Measurements from ENCODE around the gene ITGA2B. TPM values are rescaled to one million over a fixed set of nuclear protein-coding genes. Genes with fewer than 3 reads are reported as not detected.
"Not testable (repeated sequence)": the region's sequence is repeated elsewhere in the genome, so short reads cannot be mapped to it uniquely, and the experiment has no call there.

Gene ITGA2B
- total RNA-seq, 1 experiment from 2014 or later, result 8.3 TPM

DNA sequence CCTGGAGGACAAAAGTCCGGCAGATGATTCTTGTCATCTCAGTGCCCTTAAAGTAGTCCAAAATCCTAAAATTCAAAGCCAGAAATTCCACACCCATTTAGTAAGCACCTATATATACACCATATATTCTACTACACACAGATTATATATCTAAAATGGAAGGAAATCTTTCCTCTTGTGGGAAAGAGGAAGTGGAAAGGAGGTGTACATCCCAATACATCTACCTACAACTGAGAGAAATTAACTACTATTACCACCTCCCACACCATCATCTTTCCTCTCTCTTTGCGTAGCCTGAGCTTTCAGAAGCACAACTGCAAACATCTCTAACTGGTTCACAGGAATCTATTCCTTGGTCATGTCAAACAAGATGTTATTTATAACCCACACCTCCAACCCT, 5.4 kb upstream of the ITGA2B start:
- no peak overlapping the region for H3K4ac ChIP-seq (ENCODE audit: low read depth, low read length)
- H3K9ac ChIP-seq (ENCODE audit: extremely low read depth, insufficient read length, low read length), result no peak overlapping the region
- H2AFZ ChIP-seq (ENCODE audit: low read length), result no peak overlapping the region
- no peak overlapping the region for H2BK15ac ChIP-seq (ENCODE audit: low read depth, low read length)
- H2BK20ac ChIP-seq (ENCODE audit: low read depth, low read length, poor library complexity, severe bottlenecking), result no peak overlapping the region
- H3K27me3 ChIP-seq (ENCODE audit: insufficient read depth, low read length), result no peaks in the 10 kb centered on the region
- WGBS (ENCODE audit: extremely low coverage, insufficient read length, low lambda C conversion rate), result no CpG with 5 or more reads among the region's 2 CpGs
- no peaks in the 10 kb centered on the region for H4K20me1 ChIP-seq (ENCODE audit: control insufficient read depth, insufficient read depth, insufficient read length)
- no peak overlapping the region for H3K4me2 ChIP-seq (ENCODE audit: insufficient read depth, insufficient read length, low read length)
- peak; percentile 3 for DNase-seq
- H2BK5ac ChIP-seq (ENCODE audit: insufficient read length, low read length), result no peak overlapping the region
- 0 out of 7 replicates have a peak overlapping the region, but pooled peaks of 1 of the 3 experiments have one; percentile 64 for H3K27ac Mint-ChIP-seq
- H3K4me3 Mint-ChIP-seq, result no peak overlapping the region
- no peak overlapping the region for H2BK12ac ChIP-seq (ENCODE audit: insufficient read length, low read depth, low read length)
- H3K18ac ChIP-seq (ENCODE audit: insufficient read length, low read depth, low read length), result no peak overlapping the region
- no peak overlapping the region for H4K91ac ChIP-seq (ENCODE audit: insufficient read length, low read depth, low read length)
- H3K56ac ChIP-seq (ENCODE audit: insufficient read length, low read depth, low read length), result no peak overlapping the region
- no peaks in the 10 kb centered on the region for H3K4me1 ChIP-seq (ENCODE audit: insufficient read depth, low read length)
- H3K14ac ChIP-seq (ENCODE audit: insufficient read depth, low read length), result no peak overlapping the region
- H3K4me1 Mint-ChIP-seq, result no peaks in the 10 kb centered on the region
- TF ChIP-seq, protein P1, sequence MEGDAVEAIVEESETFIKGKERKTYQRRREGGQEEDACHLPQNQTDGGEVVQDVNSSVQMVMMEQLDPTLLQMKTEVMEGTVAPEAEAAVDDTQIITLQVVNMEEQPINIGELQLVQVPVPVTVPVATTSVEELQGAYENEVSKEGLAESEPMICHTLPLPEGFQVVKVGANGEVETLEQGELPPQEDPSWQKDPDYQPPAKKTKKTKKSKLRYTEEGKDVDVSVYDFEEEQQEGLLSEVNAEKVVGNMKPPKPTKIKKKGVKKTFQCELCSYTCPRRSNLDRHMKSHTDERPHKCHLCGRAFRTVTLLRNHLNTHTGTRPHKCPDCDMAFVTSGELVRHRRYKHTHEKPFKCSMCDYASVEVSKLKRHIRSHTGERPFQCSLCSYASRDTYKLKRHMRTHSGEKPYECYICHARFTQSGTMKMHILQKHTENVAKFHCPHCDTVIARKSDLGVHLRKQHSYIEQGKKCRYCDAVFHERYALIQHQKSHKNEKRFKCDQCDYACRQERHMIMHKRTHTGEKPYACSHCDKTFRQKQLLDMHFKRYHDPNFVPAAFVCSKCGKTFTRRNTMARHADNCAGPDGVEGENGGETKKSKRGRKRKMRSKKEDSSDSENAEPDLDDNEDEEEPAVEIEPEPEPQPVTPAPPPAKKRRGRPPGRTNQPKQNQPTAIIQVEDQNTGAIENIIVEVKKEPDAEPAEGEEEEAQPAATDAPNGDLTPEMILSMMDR (conservative IDR thresholded peaks at IDR 0.05), result no peak
- no peaks in the 10 kb centered on the region for H3K9me3 ChIP-seq (ENCODE audit: control insufficient read depth, low read depth, low read length)
- H3K9me3 Mint-ChIP-seq, result no peaks in the 10 kb centered on the region; a peak in 1 of 5 replicates
- H3T11ph ChIP-seq (ENCODE audit: low read length), result no peak overlapping the region
- no peaks in the 10 kb centered on the region for H3K79me1 ChIP-seq (ENCODE audit: insufficient read depth, low read depth, low read length, poor library complexity, severe bottlenecking)
- H4K5ac ChIP-seq (ENCODE audit: insufficient read length, low read depth, low read length), result no peak overlapping the region
- no peak overlapping the region for H2AK5ac ChIP-seq (ENCODE audit: insufficient read length, low read length)
- H3K27ac ChIP-seq (ENCODE audit: insufficient read length, low read depth, low read length), result no peak overlapping the region
- H3K27me3 Mint-ChIP-seq (ENCODE audit: low read depth), result peaks cover 1% of the 10 kb centered on the region
- peaks cover 19 to 30% (median 29%) of the 10 kb centered on the region in 3 experiments; a peak in 6 of 7 replicates for H3K36me3 Mint-ChIP-seq (ENCODE audit: insufficient read depth in 1 of 3, low read depth in 3 of 3)
- H3K23ac ChIP-seq (ENCODE audit: insufficient read length, low read depth, low read length), result no peak overlapping the region
- H3K23me2 ChIP-seq (ENCODE audit: insufficient read length, low read depth, low read length, poor library complexity, severe bottlenecking), result no peaks in the 10 kb centered on the region
- no peaks in the 10 kb centered on the region for H3K79me2 ChIP-seq (ENCODE audit: insufficient read depth, low read length)
- H2BK120ac ChIP-seq (ENCODE audit: low read depth, low read length, poor library complexity, severe bottlenecking), result no peak overlapping the region
- H4K8ac ChIP-seq (replicated peaks; ENCODE audit: insufficient read length, low read depth, low read length), result no peak overlapping the region

DNA sequence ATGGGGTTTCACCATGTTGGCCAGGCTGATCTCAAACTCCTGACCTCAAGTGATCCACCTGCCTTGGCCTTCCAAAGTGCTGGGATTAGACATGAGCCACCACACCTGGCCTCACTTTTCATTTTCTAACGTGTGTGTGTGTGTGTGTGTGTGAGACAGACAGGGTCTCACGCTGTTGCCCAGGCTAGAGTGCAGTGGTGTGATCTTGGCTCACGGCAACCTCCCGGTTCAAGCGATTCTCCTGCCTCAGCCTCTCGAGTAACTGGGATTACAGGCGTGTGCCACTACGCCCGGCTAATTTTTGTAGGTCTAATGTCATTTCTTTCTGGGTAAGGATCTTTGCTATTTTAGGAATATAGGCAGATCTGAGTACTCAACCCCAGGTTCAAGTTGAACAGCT, 4.7 kb upstream of the ITGA2B start:
- H3K23me2 ChIP-seq (ENCODE audit: insufficient read length, low read depth, low read length, poor library complexity, severe bottlenecking); H4K20me1 ChIP-seq (ENCODE audit: control insufficient read depth, insufficient read depth, insufficient read length); H3K23ac ChIP-seq (ENCODE audit: insufficient read length, low read depth, low read length); H3K9me3 ChIP-seq (ENCODE audit: control insufficient read depth, low read depth, low read length); H3K27ac ChIP-seq (ENCODE audit: insufficient read length, low read depth, low read length); H4K5ac ChIP-seq (ENCODE audit: insufficient read length, low read depth, low read length); H3K9me3 Mint-ChIP-seq; H3K27me3 ChIP-seq (ENCODE audit: insufficient read depth, low read length); H2BK20ac ChIP-seq (ENCODE audit: low read depth, low read length, poor library complexity, severe bottlenecking); H3K4me1 Mint-ChIP-seq; H3K9ac ChIP-seq (ENCODE audit: extremely low read depth, insufficient read length, low read length); H2BK15ac ChIP-seq (ENCODE audit: low read depth, low read length); H3K18ac ChIP-seq (ENCODE audit: insufficient read length, low read depth, low read length); H3K56ac ChIP-seq (ENCODE audit: insufficient read length, low read depth, low read length); H3K79me1 ChIP-seq (ENCODE audit: insufficient read depth, low read depth, low read length, poor library complexity, severe bottlenecking); H2BK12ac ChIP-seq (ENCODE audit: insufficient read length, low read depth, low read length); H2AFZ ChIP-seq (ENCODE audit: low read length); H2BK120ac ChIP-seq (ENCODE audit: low read depth, low read length, poor library complexity, severe bottlenecking); H3T11ph ChIP-seq (ENCODE audit: low read length); H3K4me2 ChIP-seq (ENCODE audit: insufficient read depth, insufficient read length, low read length); H3K79me2 ChIP-seq (ENCODE audit: insufficient read depth, low read length); H3K4me1 ChIP-seq (ENCODE audit: insufficient read depth, low read length); H2BK5ac ChIP-seq (ENCODE audit: insufficient read length, low read length); H3K4me3 Mint-ChIP-seq; H2AK5ac ChIP-seq (ENCODE audit: insufficient read length, low read length); H4K8ac ChIP-seq (replicated peaks; ENCODE audit: insufficient read length, low read depth, low read length); H3K14ac ChIP-seq (ENCODE audit: insufficient read depth, low read length); H4K91ac ChIP-seq (ENCODE audit: insufficient read length, low read depth, low read length); H3K27me3 Mint-ChIP-seq (ENCODE audit: low read depth); H3K4ac ChIP-seq (ENCODE audit: low read depth, low read length): not testable (repeated sequence)
- peak; percentile 33 for DNase-seq
- Mint-ChIP-seq H3K36me3 (ENCODE audit: insufficient read depth in 1 of 3, low read depth in 3 of 3) (peaks cover 14 to 23% (median 22%) of the 10 kb centered on the region in 3 experiments; a peak in 6 of 7 replicates), H3K27ac (peak overlapping the region in 2 of 3 experiments; percentile 5 to 49; a peak in 2 of 7 replicates)
- no CpG with 5 or more reads among the region's 9 CpGs for WGBS (ENCODE audit: extremely low coverage, insufficient read length, low lambda C conversion rate)

Data from H9 (cell line).